Measurements from ENCODE around the gene TMEM107.
A peak's percentile ranks its signal among the peaks of the same experiment; 100 is the strongest.
"Not testable (repeated sequence)": the region's sequence is repeated elsewhere in the genome, so short reads cannot be mapped to it uniquely, and the experiment has no call there.

The TMEM107 gene

GRCh38 chr17:8189711-8190477, 13.7 kb upstream of the TMEM107 start, which contains the start of gene BORCS6:
TSS of gene BORCS6 (minus strand) at chr17:8190180. CDS start at chr17:8190140, 40 bp downstream.
- peak; percentile 72 to 94 for DNase-seq (ENCODE audit: low read depth in 1 of 2, low spot score in 1 of 2)

- no peak for DNase-seq (ENCODE audit: low read depth in 1 of 2, low spot score in 1 of 2)
Observed at GRCh38 chr17:8189041-8189710, 13.0 kb upstream of the TMEM107 start.

- DNase-seq (ENCODE audit: low read depth in 1 of 2, low spot score in 1 of 2), result no peak
Observed at GRCh38 chr17:8188263-8188839, 12.2 kb upstream of the TMEM107 start.

GRCh38 chr17:8187517-8188262, 11.5 kb upstream of the TMEM107 start:
- peak; percentile 92 to 93 for DNase-seq (ENCODE audit: low read depth in 1 of 2, low spot score in 1 of 2)

GRCh38 chr17:8186787-8187516, 10.8 kb upstream of the TMEM107 start:
- DNase-seq (ENCODE audit: low read depth in 1 of 2, low spot score in 1 of 2), result peak; percentile 98

GRCh38 chr17:8186446-8186786, 10.2 kb upstream of the TMEM107 start:
- DNase-seq (ENCODE audit: low read depth in 1 of 2, low spot score in 1 of 2), result no peak

GRCh38 chr17:8185582-8186445, 9.6 kb upstream of the TMEM107 start:
- DNase-seq (ENCODE audit: low read depth in 1 of 2, low spot score in 1 of 2), result peak; percentile 93 to 99

- no peak for DNase-seq (ENCODE audit: low read depth in 1 of 2, low spot score in 1 of 2)
Observed at GRCh38 chr17:8176998-8177731, 985 bp upstream of the TMEM107 start.

- DNase-seq (ENCODE audit: low read depth in 1 of 2, low spot score in 1 of 2), result no peak
Observed at GRCh38 chr17:8175795-8176196, 384 bp downstream of the TMEM107 start.

GRCh38 chr17:8173871-8174322, 2.3 kb downstream of the TMEM107 start:
- DNase-seq (ENCODE audit: low read depth in 1 of 2, low spot score in 1 of 2), result no peak

GRCh38 chr17:8173056-8173870, 2.9 kb downstream of the TMEM107 start:
- DNase-seq (ENCODE audit: low read depth in 1 of 2, low spot score in 1 of 2), result peak in 1 of 2 donors; percentile 90

GRCh38 chr17:8170186-8170585, 6.0 kb downstream of the TMEM107 start:
- DNase-seq (ENCODE audit: low read depth in 1 of 2, low spot score in 1 of 2), result not testable (repeated sequence)

GRCh38 chr17:8167526-8167925, 8.7 kb downstream of the TMEM107 start:
- no peak for DNase-seq (ENCODE audit: low read depth in 1 of 2, low spot score in 1 of 2)

- no peak for DNase-seq (ENCODE audit: low read depth in 1 of 2, low spot score in 1 of 2)
Observed at GRCh38 chr17:8166731-8167130, 9.4 kb downstream of the TMEM107 start.

GRCh38 chr17:8164815-8165131, 11.4 kb downstream of the TMEM107 start:
- DNase-seq (ENCODE audit: low read depth in 1 of 2, low spot score in 1 of 2), result no peak

- peak in 1 of 2 donors; percentile 75 for DNase-seq (ENCODE audit: low read depth in 1 of 2, low spot score in 1 of 2)
Observed at GRCh38 chr17:8163978-8164814, 12.0 kb downstream of the TMEM107 start.
